ENCODE measurements around the gene SMG6.

- no peak for TF ChIP-seq POLR2A (IDR thresholded peaks at IDR 0.05; ENCODE audit: low read length)
- no peak for TF ChIP-seq GATA1 (IDR thresholded peaks at IDR 0.05; ENCODE audit: low read depth, low read length)
Measured at GRCh38 chr17:2143332-2143731, 160.3 kb downstream of the SMG6 start.

Measured in erythroblast (primary cell).